Endometrium (tissue), 2 donors: ENCODE results near the gene PARP12.

Experiments used
- FAIRE-seq: peaks from 2 replicates; lab custom pipeline; 2012; peaks lifted over from hg19 to GRCh38; lab: Jason Lieb, UNC
- donor health status: control.
- donor health status: control.

The PARP12 gene

GRCh38 chr7:140059273-140060242 is 3.2 kb downstream of the PARP12 start:
- FAIRE-seq, result no peak

GRCh38 chr7:140058517-140058916 is 4.2 kb downstream of the PARP12 start:
- no peak for FAIRE-seq

GRCh38 chr7:140057143-140057535 is 5.6 kb downstream of the PARP12 start:
- no peak for FAIRE-seq

- FAIRE-seq, result no peak
Observed at GRCh38 chr7:140056431-140057142, 6.2 kb downstream of the PARP12 start.

GRCh38 chr7:140055833-140056232 is 6.9 kb downstream of the PARP12 start:
- no peak for FAIRE-seq

- FAIRE-seq, result no peak
Observed at GRCh38 chr7:140054751-140055150, 8.0 kb downstream of the PARP12 start.

- FAIRE-seq, result no peak
Observed at GRCh38 chr7:140053812-140054539, 8.8 kb downstream of the PARP12 start.

- FAIRE-seq, result no peak
Observed at GRCh38 chr7:140051820-140052219, 10.9 kb downstream of the PARP12 start.

GRCh38 chr7:140050100-140050499 is 12.7 kb downstream of the PARP12 start:
- FAIRE-seq, result no peak

- no peak for FAIRE-seq
Observed at GRCh38 chr7:140049339-140050024, 13.3 kb downstream of the PARP12 start.

GRCh38 chr7:140048989-140049338 is 13.8 kb downstream of the PARP12 start:
- FAIRE-seq, result no peak

- FAIRE-seq, result no peak
Observed at GRCh38 chr7:140048138-140048537, 14.6 kb downstream of the PARP12 start.

- no peak for FAIRE-seq
Observed at GRCh38 chr7:140047197-140047596, 15.6 kb downstream of the PARP12 start.

GRCh38 chr7:140045697-140046096 is 17.1 kb downstream of the PARP12 start:
- no peak for FAIRE-seq

GRCh38 chr7:140044251-140044650 is 18.5 kb downstream of the PARP12 start:
- FAIRE-seq, result no peak

GRCh38 chr7:140042386-140042670 is 20.4 kb downstream of the PARP12 start:
- FAIRE-seq, result no peak

GRCh38 chr7:140041659-140042385 is 20.9 kb downstream of the PARP12 start:
- FAIRE-seq, result no peak

- FAIRE-seq, result no peak
Observed at GRCh38 chr7:140039896-140040295, 22.9 kb downstream of the PARP12 start.

GRCh38 chr7:140039066-140039465 is 23.7 kb downstream of the PARP12 start:
- FAIRE-seq, result no peak

GRCh38 chr7:140036224-140036962 is 26.4 kb downstream of the PARP12 start:
- no peak for FAIRE-seq
